BE2C (cell line): ENCODE measurements around the gene ADGRG6.

Experiments used
- DNase-seq: peaks from one replicate; pipeline ENCODE4 v3.0.0-alpha.2; 2020
- H3K27me3 ChIP-seq: fragments of 250-450 bp; sonication (Bioruptor Pico); 2 replicates; pipeline ENCODE4 v1.5.1; 2020; ENCODE audit warnings: mild to moderate bottlenecking
- H3K36me3 ChIP-seq: fragments of 250-450 bp; sonication (Bioruptor Pico); 2 replicates; pipeline ENCODE4 v1.5.1; 2020; ENCODE audit warnings: mild to moderate bottlenecking
- H3K4me1 ChIP-seq: fragments of 250-450 bp; sonication (Bioruptor Pico); 2 replicates; pipeline ENCODE4 v1.5.1; 2020
- H3K4me3 ChIP-seq: 2 replicates; pipeline ENCODE4 v1.5.1; 2011; ENCODE audit warnings: low read depth, low read length
- H3K9me3 ChIP-seq: fragments of 250-450 bp; sonication (Bioruptor Pico); 2 replicates; pipeline ENCODE4 v1.5.1; 2020
- CTCF ChIP-seq: IDR thresholded peaks from 2 replicates; pipeline ENCODE4 v1.5.1; 2012; ENCODE audit warnings: mild to moderate bottlenecking, low read depth, low read length

Gene ADGRG6

GRCh38 chr6:142304241-142304640 lies 2.4 kb downstream of the ADGRG6 start:
- H3K36me3 ChIP-seq = no peaks in the 10 kb centered on the region
- TF ChIP-seq CTCF = no peak
- H3K4me3 ChIP-seq = no peak overlapping the region
- no peaks in the 10 kb centered on the region for H3K9me3 ChIP-seq
- no peak for DNase-seq
- peaks cover 27% of the 10 kb centered on the region for H3K27me3 ChIP-seq
- H3K4me1 ChIP-seq = no peaks in the 10 kb centered on the region

GRCh38 chr6:142306736-142307135 lies 4.9 kb downstream of the ADGRG6 start:
- H3K4me3 ChIP-seq = no peak overlapping the region
- no peaks in the 10 kb centered on the region for H3K4me1 ChIP-seq
- no peaks in the 10 kb centered on the region for H3K9me3 ChIP-seq
- peaks cover 11% of the 10 kb centered on the region for H3K27me3 ChIP-seq
- DNase-seq = no peak
- no peak for TF ChIP-seq CTCF
- H3K36me3 ChIP-seq = no peaks in the 10 kb centered on the region

GRCh38 chr6:142307963-142308748 lies 6.3 kb downstream of the ADGRG6 start:
- no peak for TF ChIP-seq CTCF
- no peaks in the 10 kb centered on the region for H3K9me3 ChIP-seq
- no peaks in the 10 kb centered on the region for H3K4me1 ChIP-seq
- H3K36me3 ChIP-seq = no peaks in the 10 kb centered on the region
- DNase-seq = no peak
- no peak overlapping the region for H3K4me3 ChIP-seq
- no peaks in the 10 kb centered on the region for H3K27me3 ChIP-seq

GRCh38 chr6:142309426-142309825 lies 7.6 kb downstream of the ADGRG6 start:
- no peaks in the 10 kb centered on the region for H3K4me1 ChIP-seq
- H3K27me3 ChIP-seq = no peaks in the 10 kb centered on the region
- no peak for TF ChIP-seq CTCF
- no peaks in the 10 kb centered on the region for H3K9me3 ChIP-seq
- no peak for DNase-seq
- no peaks in the 10 kb centered on the region for H3K36me3 ChIP-seq
- H3K4me3 ChIP-seq = no peak overlapping the region

- no peaks in the 10 kb centered on the region for H3K36me3 ChIP-seq
- H3K4me3 ChIP-seq = no peak overlapping the region
- no peaks in the 10 kb centered on the region for H3K27me3 ChIP-seq
- no peaks in the 10 kb centered on the region for H3K9me3 ChIP-seq
- no peak for DNase-seq
- H3K4me1 ChIP-seq = no peaks in the 10 kb centered on the region
- TF ChIP-seq CTCF = no peak
These were observed 11.5 kb downstream of the ADGRG6 start for GRCh38 chr6:142313284-142313683.

GRCh38 chr6:142316791-142317368 lies 15.1 kb downstream of the ADGRG6 start:
- DNase-seq = no peak
- H3K4me3 ChIP-seq = no peak overlapping the region
- H3K9me3 ChIP-seq = no peaks in the 10 kb centered on the region
- TF ChIP-seq CTCF = no peak
- H3K36me3 ChIP-seq = no peaks in the 10 kb centered on the region
- no peaks in the 10 kb centered on the region for H3K27me3 ChIP-seq
- H3K4me1 ChIP-seq = no peaks in the 10 kb centered on the region
